GM12872 (cell line): Measurements from ENCODE around the gene CFAP119.

Source experiments
- TF ChIP-seq, protein P1 (sequence below): IDR thresholded peaks from 3 replicates; pipeline ENCODE4 v1.5.1; 2011; ENCODE audit warnings: low read depth, mild to moderate bottlenecking, low read length, moderate library complexity; ENCODE audit not compliant: insufficient read depth

The CFAP119 gene

DNA sequence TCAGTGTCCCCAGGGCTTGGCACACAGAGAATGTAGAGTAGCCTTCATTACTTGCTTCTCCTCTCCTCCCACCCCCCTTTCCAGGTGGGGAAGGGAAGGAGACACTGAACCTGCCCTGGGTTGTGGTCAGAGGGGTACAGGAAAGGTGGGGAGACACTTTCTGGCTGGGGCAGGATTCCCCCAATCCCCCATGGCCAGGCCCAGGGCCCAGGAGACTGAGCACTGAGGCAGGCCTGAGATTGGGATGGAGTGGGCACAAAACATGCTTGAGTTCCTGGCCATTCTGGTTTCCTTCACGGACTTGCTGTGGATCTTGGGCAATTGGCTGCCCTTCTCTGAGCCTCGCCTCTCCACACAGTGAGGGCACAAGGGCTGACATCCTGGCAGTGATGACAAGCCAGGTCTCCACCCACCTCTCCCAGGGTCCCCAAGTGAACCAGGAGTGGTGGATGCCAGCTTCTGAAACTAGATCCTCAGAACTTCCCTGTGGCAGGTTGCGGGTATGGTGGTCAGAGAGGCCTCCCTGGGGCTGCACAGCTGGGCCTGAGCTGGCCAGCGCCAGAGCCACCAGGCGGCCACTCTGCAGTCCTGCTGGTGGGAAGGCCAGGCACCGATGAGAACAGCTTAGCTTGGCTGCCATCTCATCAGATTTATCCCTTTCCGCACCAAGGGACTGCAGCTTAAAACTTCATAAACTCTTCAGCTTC lies 15.9 kb upstream of the CFAP119 start:
- TF ChIP-seq, protein P1, sequence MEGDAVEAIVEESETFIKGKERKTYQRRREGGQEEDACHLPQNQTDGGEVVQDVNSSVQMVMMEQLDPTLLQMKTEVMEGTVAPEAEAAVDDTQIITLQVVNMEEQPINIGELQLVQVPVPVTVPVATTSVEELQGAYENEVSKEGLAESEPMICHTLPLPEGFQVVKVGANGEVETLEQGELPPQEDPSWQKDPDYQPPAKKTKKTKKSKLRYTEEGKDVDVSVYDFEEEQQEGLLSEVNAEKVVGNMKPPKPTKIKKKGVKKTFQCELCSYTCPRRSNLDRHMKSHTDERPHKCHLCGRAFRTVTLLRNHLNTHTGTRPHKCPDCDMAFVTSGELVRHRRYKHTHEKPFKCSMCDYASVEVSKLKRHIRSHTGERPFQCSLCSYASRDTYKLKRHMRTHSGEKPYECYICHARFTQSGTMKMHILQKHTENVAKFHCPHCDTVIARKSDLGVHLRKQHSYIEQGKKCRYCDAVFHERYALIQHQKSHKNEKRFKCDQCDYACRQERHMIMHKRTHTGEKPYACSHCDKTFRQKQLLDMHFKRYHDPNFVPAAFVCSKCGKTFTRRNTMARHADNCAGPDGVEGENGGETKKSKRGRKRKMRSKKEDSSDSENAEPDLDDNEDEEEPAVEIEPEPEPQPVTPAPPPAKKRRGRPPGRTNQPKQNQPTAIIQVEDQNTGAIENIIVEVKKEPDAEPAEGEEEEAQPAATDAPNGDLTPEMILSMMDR = no peak

DNA sequence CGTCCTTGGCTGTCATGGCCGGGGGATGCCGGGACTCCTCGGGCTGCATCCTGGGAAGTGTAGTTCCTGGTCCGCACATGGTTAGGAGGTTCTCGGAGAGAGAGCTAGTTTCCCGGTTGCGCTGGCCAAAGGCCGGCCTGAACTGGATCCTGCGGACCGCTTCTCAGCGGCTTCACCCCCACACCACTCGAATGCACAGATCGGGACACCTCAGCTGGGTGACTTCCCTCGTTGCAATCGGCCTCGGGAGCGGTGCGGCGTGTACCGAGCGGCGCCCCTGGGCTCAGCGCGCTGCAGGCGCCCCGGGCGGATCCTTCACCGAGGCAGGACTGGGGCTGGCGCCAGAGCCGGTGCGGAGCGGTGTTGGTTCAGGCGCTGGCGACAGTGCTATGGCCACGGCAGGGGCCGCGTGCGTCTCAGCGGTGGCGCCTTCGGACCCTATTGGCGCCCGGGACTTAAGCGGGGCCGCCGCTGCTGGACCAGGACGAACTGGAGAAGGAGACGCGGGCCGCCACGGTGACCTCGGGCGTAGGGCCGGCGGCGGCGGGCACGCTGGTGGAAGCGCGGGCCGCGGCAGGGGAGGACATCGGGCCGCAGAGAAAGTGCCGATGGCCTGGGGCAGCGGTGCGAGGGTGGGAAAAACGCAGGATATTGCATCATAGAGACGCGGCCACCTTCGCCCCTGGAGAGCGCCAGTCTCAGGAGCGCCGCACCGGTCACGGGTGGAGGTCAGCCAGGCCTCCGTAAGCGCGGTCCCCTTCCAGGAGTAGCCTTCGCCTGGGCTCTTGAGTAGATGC lies 13.7 kb upstream of the CFAP119 start:
- TF ChIP-seq, protein P1 = no peak

DNA sequence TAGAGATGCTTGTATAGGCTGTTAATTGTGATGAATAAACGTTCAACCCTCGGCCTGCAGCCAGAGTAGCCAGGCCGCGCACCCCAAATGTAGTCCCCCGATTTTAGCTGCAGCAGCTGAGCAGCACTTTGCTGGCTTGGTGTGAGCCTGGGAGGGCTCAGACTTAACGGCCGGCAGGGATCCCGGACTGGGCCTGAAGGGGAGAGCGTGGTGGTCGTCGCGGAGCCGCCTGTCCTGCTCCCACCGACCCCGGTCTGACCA lies 13.2 kb upstream of the CFAP119 start:
- TF ChIP-seq, protein P1 = no peak

DNA sequence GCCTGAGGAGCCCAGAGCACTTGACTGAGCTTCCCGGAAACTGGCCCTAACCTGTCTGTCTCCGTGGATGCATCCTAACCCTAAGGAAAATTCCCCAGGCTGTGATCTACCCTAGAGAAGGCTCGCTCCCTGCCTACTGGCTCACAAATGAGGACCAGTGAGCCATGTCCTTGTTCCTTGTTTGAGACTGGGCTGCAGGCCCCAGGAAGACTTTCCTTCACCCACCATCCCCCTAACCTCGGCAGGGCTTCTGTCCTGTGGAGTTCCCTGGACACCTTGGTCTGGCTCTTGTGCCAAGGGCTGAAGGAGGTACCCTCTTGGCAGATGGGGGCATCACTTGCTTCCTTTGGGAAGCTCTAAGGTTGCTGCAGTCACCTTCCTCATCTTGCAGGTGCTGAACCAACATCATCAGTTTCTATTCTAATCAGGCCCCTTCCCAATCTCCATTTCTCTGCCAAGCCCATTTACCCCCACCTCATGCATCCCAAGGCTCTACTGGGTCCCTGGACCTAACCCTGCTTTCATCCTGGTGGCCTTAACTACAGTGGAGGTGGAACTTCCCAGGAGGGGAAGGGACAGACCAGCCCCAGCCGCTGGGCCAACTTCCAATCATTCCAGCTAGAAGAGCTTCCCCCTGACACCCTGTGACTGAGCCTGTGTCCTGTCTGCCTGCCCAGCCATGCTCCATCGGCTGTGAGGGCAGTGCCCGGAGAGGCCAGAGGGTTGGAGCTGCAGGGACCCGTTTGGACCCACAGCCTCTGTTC lies 12.7 kb upstream of the CFAP119 start:
- TF ChIP-seq, protein P1 = no peak

DNA sequence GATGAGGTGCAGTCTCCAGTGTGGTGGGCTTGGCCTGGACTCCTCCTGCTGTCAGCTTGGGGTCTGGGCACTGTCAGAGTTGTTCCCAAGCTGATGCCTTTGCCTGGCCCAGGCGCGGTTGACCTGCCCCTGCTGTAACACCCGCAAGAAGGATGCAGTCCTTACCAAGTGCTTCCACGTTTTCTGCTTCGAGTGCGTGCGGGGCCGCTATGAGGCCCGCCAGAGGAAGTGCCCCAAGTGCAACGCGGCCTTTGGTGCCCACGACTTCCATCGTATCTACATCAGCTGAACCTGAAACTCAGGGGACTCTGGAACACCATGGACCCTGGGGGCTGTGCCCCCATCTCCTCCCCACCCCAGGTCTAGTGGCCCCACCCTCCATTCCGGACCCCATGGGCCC lies 12.0 kb upstream of the CFAP119 start:
- TF ChIP-seq, protein P1 = no peak

DNA sequence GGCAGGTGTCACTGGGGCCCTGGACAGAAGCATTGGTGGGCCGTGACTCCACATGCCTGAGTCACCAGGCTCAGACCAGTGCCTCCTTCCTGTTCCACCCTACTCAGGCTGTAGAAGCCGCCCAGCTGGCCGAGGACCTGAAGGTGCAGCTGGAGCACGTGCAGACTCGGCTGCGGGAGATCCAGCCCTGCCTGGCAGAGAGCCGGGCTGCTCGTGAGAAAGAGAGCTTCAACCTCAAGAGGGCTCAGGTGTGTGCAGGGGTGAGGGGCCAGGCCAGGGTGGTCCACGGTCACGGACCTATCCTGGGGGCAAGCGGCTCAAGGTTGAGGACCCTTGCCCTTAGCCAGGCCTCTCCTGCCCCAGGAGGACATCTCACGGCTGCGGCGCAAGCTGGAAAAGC lies 9.9 kb upstream of the CFAP119 start:
- TF ChIP-seq, protein P1 = no peak

DNA sequence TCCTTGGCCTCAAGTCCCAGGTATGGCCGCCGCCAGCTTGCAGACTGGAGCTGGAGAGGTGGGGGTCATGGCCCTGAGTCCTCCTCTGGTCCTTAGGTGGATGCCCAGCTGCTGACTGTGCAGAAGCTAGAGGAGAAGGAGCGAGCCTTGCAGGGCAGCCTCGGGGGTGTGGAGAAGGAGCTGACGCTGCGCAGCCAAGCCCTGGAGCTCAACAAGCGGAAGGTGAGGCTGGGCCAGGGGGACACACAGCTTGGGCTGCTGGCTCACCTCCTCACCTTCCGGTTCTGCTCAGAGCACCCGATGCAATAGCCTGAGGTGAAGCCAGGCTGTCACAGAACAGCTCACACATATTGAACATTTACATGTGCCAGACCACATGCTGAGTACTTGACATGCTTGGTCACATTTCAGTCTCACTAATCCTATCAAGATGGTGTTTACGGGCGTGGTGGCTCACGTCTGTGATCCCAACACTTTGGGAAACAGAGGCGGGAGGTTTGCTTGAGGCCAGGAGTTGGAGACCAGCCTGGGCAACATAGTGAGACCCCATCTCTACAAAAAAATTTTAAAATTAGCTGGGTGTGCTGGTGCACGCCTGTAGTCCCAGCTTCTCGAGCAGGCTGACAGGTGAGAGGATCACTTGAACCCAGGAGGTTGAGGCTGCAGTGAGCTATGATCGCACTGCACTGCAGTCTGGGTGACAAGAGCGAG lies 7.7 kb upstream of the CFAP119 start:
- TF ChIP-seq, protein P1 = no peak
